OCI-LY7 (cell line): ENCODE measurements around the gene UNC13A.

Source experiments
- EZH2phosphoT487 ChIP-seq: fragments of 200-600 bp; sonication (generic); IDR thresholded peaks from 2 replicates; pipeline ENCODE4 v1.6.1; 2018; ENCODE audit warnings: low read depth, borderline replicate concordance, mild to moderate bottlenecking, mixed run types, antibody characterized with exemption, low read length, moderate library complexity, mixed read lengths
- TF ChIP-seq, protein P1 (sequence below): fragments of 200-600 bp; sonication (generic); conservative IDR thresholded peaks from 2 replicates; pipeline ENCODE4 v1.5.1; 2014; ENCODE audit warnings: mild to moderate bottlenecking, antibody characterized with exemption, low read length, moderate library complexity, mixed read lengths

DNA sequence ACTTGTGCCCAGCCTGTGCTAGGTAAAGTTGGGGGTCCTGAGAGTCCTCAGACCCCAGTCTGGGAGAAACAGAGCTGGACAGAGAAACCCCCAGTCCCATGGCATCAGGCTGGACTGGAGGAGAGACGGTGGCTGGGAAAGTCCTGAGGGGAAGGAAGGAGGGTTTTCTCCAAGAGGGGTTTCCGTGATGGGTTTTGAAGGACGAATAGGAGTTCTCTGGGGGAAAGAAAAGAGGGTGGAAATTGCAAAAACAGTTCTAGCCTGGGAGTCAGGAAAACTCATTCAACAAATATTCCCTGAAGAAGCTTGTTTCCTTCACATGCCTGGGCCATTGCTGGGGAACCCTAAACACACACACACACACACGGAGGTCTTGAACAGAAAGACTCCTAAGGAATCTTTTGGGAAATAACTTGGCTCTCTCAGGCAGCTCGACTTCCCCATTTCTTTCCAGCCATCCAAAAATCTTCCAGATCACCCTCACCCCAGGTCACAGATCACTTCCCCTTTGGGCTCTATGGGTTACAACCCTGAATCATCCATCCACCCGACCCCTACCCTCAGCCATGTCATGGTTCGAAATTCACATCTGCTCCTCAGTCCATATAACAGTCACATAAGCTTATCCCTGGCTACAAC, 85.2 kb downstream of the UNC13A start:
- TF ChIP-seq, protein P1, sequence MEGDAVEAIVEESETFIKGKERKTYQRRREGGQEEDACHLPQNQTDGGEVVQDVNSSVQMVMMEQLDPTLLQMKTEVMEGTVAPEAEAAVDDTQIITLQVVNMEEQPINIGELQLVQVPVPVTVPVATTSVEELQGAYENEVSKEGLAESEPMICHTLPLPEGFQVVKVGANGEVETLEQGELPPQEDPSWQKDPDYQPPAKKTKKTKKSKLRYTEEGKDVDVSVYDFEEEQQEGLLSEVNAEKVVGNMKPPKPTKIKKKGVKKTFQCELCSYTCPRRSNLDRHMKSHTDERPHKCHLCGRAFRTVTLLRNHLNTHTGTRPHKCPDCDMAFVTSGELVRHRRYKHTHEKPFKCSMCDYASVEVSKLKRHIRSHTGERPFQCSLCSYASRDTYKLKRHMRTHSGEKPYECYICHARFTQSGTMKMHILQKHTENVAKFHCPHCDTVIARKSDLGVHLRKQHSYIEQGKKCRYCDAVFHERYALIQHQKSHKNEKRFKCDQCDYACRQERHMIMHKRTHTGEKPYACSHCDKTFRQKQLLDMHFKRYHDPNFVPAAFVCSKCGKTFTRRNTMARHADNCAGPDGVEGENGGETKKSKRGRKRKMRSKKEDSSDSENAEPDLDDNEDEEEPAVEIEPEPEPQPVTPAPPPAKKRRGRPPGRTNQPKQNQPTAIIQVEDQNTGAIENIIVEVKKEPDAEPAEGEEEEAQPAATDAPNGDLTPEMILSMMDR, result no peak
- TF ChIP-seq EZH2phosphoT487, result no peak
